GM12892 (cell line): Measurements from ENCODE around the gene TPPP3.

Experiments used
- POLR2A ChIP-seq: IDR thresholded peaks from 2 replicates; pipeline ENCODE4 v1.6.1; 2011; ENCODE audit warnings: low read depth, low read length, control low read depth
- TAF1 ChIP-seq: IDR thresholded peaks from 2 replicates; pipeline ENCODE4 v1.6.1; 2011; ENCODE audit warnings: low read depth, mild to moderate bottlenecking, control low read depth, low read length, borderline replicate concordance

- TF ChIP-seq POLR2A (no peak), TAF1 (no peak)
Measured at GRCh38 chr16:67436640-67437193, 43.4 kb upstream of the TPPP3 start.
